PC-3 (cell line): ENCODE results near the gene PRUNE2. TPM values are rescaled to one million over a fixed set of nuclear protein-coding genes. Genes with fewer than 3 reads are reported as not detected.

ENCODE experiments used
- ATAC-seq: fragments of 200-7000 bp; cut with Tn5 transposase; 2 replicates; pipeline ENCODE4 v1.9.1; 2020; ENCODE audit warnings: mild to moderate bottlenecking, moderate library complexity
- BruUV-seq: library from RNA; stranded (reverse); fragments of 400-500 nt; replicated peaks from 2 replicates; lab custom pipeline; 2021; lab: Mats Ljungman, UMichigan
- CTCF ChIA-PET: fragments of 300-600 bp; sonication (Branson Sonifier 250); formaldehyde crosslinking; loops from one replicate; lab custom pipeline; 2022; ENCODE audit warnings: antibody characterized with exemption; lab: Charles Lee
- POLR2A ChIA-PET: fragments of 300-600 bp; sonication (Branson Sonifier 250); formaldehyde crosslinking; loops from one replicate; lab custom pipeline; 2022; ENCODE audit warnings: antibody characterized with exemption; ENCODE audit not compliant: unreplicated experiment; lab: Charles Lee
- DNase-seq: peaks from one replicate; pipeline ENCODE4 v3.0.0-alpha.2; 2015
- H2AFZ ChIP-seq: fragments of 300-600 bp; sonication (generic); 2 replicates; pipeline ENCODE4 v1.6.0; 2016; ENCODE audit warnings: antibody characterized with exemption, low read length
- H3F3A ChIP-seq: fragments of 300-600 bp; sonication (generic); one replicate; pipeline ENCODE4 v1.6.0; 2017; ENCODE audit warnings: antibody characterized with exemption, low read length, control low read depth, mild to moderate bottlenecking; ENCODE audit not compliant: unreplicated experiment
- H3K27ac ChIP-seq: fragments of 300-600 bp; sonication (generic); 2 replicates; pipeline ENCODE4 v1.5.1; 2016; ENCODE audit warnings: mild to moderate bottlenecking, low read length
- H3K27me3 ChIP-seq: fragments of 300-600 bp; sonication (generic); 2 replicates; pipeline ENCODE4 v1.6.1; 2016; ENCODE audit warnings: low read length, mixed read lengths
- H3K36me3 ChIP-seq: fragments of 300-600 bp; sonication (generic); 2 replicates; pipeline ENCODE4 v1.6.1; 2016; ENCODE audit warnings: low read depth, mixed run types, low read length, mixed read lengths
- H3K4me1 ChIP-seq: fragments of 300-600 bp; sonication (generic); 2 replicates; pipeline ENCODE4 v1.5.1; 2016; ENCODE audit warnings: low read length; ENCODE audit not compliant: insufficient read depth
- H3K4me2 ChIP-seq: fragments of 300-600 bp; sonication (generic); 2 replicates; pipeline ENCODE4 v1.6.0; 2016; ENCODE audit warnings: low read length
- H3K4me3 ChIP-seq: fragments of 300-600 bp; sonication (generic); 2 replicates; pipeline ENCODE4 v1.5.1; 2016; ENCODE audit warnings: mild to moderate bottlenecking, low read length, mixed read lengths
- H3K79me2 ChIP-seq: fragments of 300-600 bp; sonication (generic); 2 replicates; pipeline ENCODE4 v1.6.1; 2017; ENCODE audit warnings: low read length, mixed read lengths
- H3K9ac ChIP-seq: fragments of 300-600 bp; sonication (generic); 2 replicates; pipeline ENCODE4 v1.6.0; 2016; ENCODE audit warnings: mild to moderate bottlenecking, low read length
- H3K9me2 ChIP-seq: fragments of 300-600 bp; sonication (generic); replicated peaks from 2 replicates; pipeline ENCODE4 v1.6.1; 2016; ENCODE audit warnings: mixed run types, low read length, mixed read lengths
- H3K9me3 ChIP-seq: fragments of 300-600 bp; sonication (generic); 2 replicates; pipeline ENCODE4 v1.6.1; 2016; ENCODE audit warnings: low read length, mixed read lengths
- H4K20me1 ChIP-seq: fragments of 300-600 bp; sonication (generic); 2 replicates; pipeline ENCODE4 v1.6.1; 2016; ENCODE audit warnings: low read length, mixed read lengths
- EZH2 ChIP-seq: fragments of 300-600 bp; sonication (generic); IDR thresholded peaks from one replicate; pipeline ENCODE4 v1.6.1; 2017; ENCODE audit warnings: antibody characterized with exemption, mild to moderate bottlenecking, low read length; ENCODE audit not compliant: unreplicated experiment
- EZH2phosphoT487 ChIP-seq: fragments of 300-600 bp; sonication (generic); IDR thresholded peaks from 2 replicates; pipeline ENCODE4 v1.6.1; 2018; ENCODE audit warnings: mild to moderate bottlenecking, antibody characterized with exemption, low read length, borderline replicate concordance
- intact Hi-C: fragments of 100-400 bp; cut with micrococcal nuclease; formaldehyde crosslinking; loops from 2 replicates; pipeline ENCODE4 v1.9.0; 2023
- total RNA-seq: library from RNA; depleted of rRNA; stranded (reverse); fragments of >200 nt; gene quantifications from 2 replicates; pipeline ENCODE4 v1.2.3, GENCODE V29; 2014
- TF ChIP-seq, protein P1 (sequence below): fragments of 300-600 bp; sonication (generic); conservative IDR thresholded peaks from 2 replicates; pipeline ENCODE4 v1.5.1; 2017; ENCODE audit warnings: antibody characterized with exemption, low read depth, mild to moderate bottlenecking, low read length

Gene PRUNE2
- total RNA-seq, 1 experiment from 2014 or later, result not detected

DNA sequence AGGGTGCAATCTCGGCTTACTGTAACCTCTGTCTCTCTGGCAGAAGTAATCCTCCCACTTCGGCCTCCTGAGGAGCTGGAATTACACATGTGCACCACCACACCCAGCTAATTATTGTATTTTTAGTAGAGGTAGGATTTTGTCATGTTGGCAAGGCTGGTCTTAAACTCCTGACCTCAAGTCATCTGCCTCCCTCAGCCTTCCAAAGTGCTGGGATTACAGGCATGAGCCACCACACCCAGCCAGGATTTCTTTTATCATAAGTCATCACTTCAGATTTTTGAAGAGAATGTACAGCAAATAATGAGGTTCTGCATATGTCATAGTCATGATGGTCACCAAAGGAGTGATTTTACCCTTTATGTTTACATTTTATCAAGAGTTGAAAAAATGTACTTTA, 338.8 kb downstream of the PRUNE2 start:
- Histone ChIP-seq H3K79me2 (no peaks in the 10 kb centered on the region), H3K9me2 (no peaks in the 10 kb centered on the region), H3K27me3 (no peaks in the 10 kb centered on the region), H3K9me3 (no peaks in the 10 kb centered on the region), H3K9ac (no peak overlapping the region), H3K4me2 (no peak overlapping the region), H3F3A (no peaks in the 10 kb centered on the region), H3K4me3 (no peak overlapping the region), H3K27ac (no peak overlapping the region), H4K20me1 (no peaks in the 10 kb centered on the region), H2AFZ (no peak overlapping the region), H3K36me3 (no peaks in the 10 kb centered on the region), H3K4me1 (no peaks in the 10 kb centered on the region)
- ChIA-PET CTCF (no interaction called here), POLR2A (no interaction called here)
- no TSS peak for BruUV-seq
- intact Hi-C loops, result no loop called here
- no peak for ATAC-seq
- no peak for DNase-seq
- TF ChIP-seq, protein P1, sequence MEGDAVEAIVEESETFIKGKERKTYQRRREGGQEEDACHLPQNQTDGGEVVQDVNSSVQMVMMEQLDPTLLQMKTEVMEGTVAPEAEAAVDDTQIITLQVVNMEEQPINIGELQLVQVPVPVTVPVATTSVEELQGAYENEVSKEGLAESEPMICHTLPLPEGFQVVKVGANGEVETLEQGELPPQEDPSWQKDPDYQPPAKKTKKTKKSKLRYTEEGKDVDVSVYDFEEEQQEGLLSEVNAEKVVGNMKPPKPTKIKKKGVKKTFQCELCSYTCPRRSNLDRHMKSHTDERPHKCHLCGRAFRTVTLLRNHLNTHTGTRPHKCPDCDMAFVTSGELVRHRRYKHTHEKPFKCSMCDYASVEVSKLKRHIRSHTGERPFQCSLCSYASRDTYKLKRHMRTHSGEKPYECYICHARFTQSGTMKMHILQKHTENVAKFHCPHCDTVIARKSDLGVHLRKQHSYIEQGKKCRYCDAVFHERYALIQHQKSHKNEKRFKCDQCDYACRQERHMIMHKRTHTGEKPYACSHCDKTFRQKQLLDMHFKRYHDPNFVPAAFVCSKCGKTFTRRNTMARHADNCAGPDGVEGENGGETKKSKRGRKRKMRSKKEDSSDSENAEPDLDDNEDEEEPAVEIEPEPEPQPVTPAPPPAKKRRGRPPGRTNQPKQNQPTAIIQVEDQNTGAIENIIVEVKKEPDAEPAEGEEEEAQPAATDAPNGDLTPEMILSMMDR, result no peak
- TF ChIP-seq EZH2 (no peak), EZH2phosphoT487 (no peak)

DNA sequence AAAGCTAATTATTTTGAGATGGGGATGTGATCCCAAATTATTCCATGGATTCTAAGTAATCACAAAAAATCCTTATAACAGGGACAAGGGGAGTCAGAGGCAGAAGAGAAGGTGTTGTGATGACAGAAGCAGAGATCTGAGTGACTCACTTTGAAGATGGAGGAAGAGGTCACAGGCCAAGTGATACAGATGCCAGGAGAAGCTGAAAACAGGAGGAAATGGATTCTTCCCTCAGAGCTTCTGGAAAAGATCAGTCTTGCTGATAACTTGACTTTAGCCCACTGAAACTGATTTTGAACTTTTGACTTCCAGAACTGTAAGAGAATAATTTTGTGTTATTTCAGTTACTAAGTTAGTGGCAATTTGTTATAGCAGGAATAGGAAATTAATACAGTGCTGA, 341.6 kb downstream of the PRUNE2 start:
- no peak overlapping the region for H2AFZ ChIP-seq
- no peak overlapping the region for H3K4me2 ChIP-seq
- no peaks in the 10 kb centered on the region for H3F3A ChIP-seq
- H3K9me2 ChIP-seq, result no peaks in the 10 kb centered on the region
- intact Hi-C loops, result no loop called here
- no peaks in the 10 kb centered on the region for H3K79me2 ChIP-seq
- H3K4me3 ChIP-seq, result no peak overlapping the region
- ATAC-seq, result no peak
- H4K20me1 ChIP-seq, result no peaks in the 10 kb centered on the region
- H3K27me3 ChIP-seq, result no peaks in the 10 kb centered on the region
- CTCF ChIA-PET, result no interaction called here
- POLR2A ChIA-PET, result no interaction called here
- H3K4me1 ChIP-seq, result no peaks in the 10 kb centered on the region
- no TSS peak for BruUV-seq
- no peak for TF ChIP-seq EZH2phosphoT487
- TF ChIP-seq, protein P1, result no peak
- no peak for TF ChIP-seq EZH2
- no peak for DNase-seq
- H3K27ac ChIP-seq, result no peak overlapping the region
- no peaks in the 10 kb centered on the region for H3K36me3 ChIP-seq
- H3K9ac ChIP-seq, result no peak overlapping the region
- H3K9me3 ChIP-seq, result no peaks in the 10 kb centered on the region

DNA sequence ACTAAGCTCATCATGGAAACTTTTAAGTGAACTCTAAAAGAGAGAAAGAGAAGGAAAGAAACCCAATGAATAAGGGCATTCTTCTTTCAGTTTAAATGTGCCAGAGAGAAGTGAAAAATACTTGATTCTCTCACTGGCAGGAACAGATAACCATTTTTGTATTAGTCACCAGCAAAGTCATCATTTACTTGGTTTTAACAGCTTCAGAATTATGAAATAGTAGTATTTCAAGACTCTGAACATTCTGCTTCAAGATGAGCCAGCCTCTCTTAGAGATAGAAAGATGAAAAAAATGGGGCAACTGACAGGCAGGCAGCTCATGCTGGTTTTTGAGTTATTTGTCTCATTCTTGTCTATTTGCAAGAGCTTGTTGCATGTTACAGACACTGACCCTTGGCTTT, 343.4 kb downstream of the PRUNE2 start:
- H3K9me2 ChIP-seq, result no peaks in the 10 kb centered on the region
- no TSS peak for BruUV-seq
- no peak for TF ChIP-seq EZH2
- TF ChIP-seq, protein P1, result no peak
- no peak for TF ChIP-seq EZH2phosphoT487
- CTCF ChIA-PET, result no interaction called here
- ATAC-seq, result no peak
- H3K79me2 ChIP-seq, result no peaks in the 10 kb centered on the region
- no peaks in the 10 kb centered on the region for H4K20me1 ChIP-seq
- H3K9ac ChIP-seq, result no peak overlapping the region
- no peak overlapping the region for H2AFZ ChIP-seq
- peak; percentile 1 for DNase-seq
- no peaks in the 10 kb centered on the region for H3F3A ChIP-seq
- no peaks in the 10 kb centered on the region for H3K27me3 ChIP-seq
- intact Hi-C loops, result no loop called here
- H3K4me2 ChIP-seq, result no peak overlapping the region
- POLR2A ChIA-PET, result no interaction called here
- no peaks in the 10 kb centered on the region for H3K4me1 ChIP-seq
- H3K36me3 ChIP-seq, result no peaks in the 10 kb centered on the region
- H3K9me3 ChIP-seq, result no peaks in the 10 kb centered on the region
- no peak overlapping the region for H3K27ac ChIP-seq
- H3K4me3 ChIP-seq, result no peak overlapping the region
